HCT116 (cell line): ENCODE data around the gene DPF3.

Experiments used
- CBX3 ChIP-seq: IDR thresholded peaks from 2 replicates; pipeline ENCODE4 v1.6.1; 2012; ENCODE audit warnings: low read depth
- CTCF ChIP-seq, 3 experiments: fragments of 200-600 bp in 1 of 3; sonication (generic) in 1 of 3; IDR thresholded peaks in 2 of 3; conservative IDR thresholded peaks in 1 of 3; 2 replicates each; pipeline ENCODE4 v1.5.1; 2012 to 2017; ENCODE audit warnings: low read depth in 2 of 3, low read length in 2 of 3, antibody characterized with exemption in 1 of 3, borderline replicate concordance in 1 of 3, control low read depth in 1 of 3, mild to moderate bottlenecking in 1 of 3, mixed read lengths in 1 of 3, mixed run types in 1 of 3, moderate library complexity in 1 of 3; ENCODE audit not compliant: insufficient read depth in 1 of 3
- ELF1 ChIP-seq: IDR thresholded peaks from 2 replicates; pipeline ENCODE4 v1.6.1; 2012; ENCODE audit warnings: low read depth, borderline replicate concordance
- EZH2 ChIP-seq: fragments of 200-600 bp; sonication (generic); IDR thresholded peaks from 2 replicates; pipeline ENCODE4 v1.6.1; 2017; ENCODE audit warnings: antibody characterized with exemption, mixed run types
- EZH2phosphoT487 ChIP-seq: fragments of 200-600 bp; IDR thresholded peaks from 2 replicates; pipeline ENCODE4 v1.6.1; 2018; ENCODE audit warnings: antibody characterized with exemption, borderline replicate concordance
- JUND ChIP-seq: IDR thresholded peaks from 2 replicates; pipeline ENCODE4 v1.6.1; 2012
- POLR2A ChIP-seq: IDR thresholded peaks from 2 replicates; pipeline ENCODE4 v1.7.0; 2011; ENCODE audit warnings: borderline replicate concordance; ENCODE audit not compliant: insufficient read depth, insufficient read length; ENCODE audit errors: extremely low read depth
- POLR2AphosphoS5 ChIP-seq: IDR thresholded peaks from 2 replicates; pipeline ENCODE4 v1.6.1; 2011; ENCODE audit warnings: mild to moderate bottlenecking, low read depth, low read length, moderate library complexity
- REST ChIP-seq: IDR thresholded peaks from 2 replicates; pipeline ENCODE4 v1.6.1; 2012; ENCODE audit warnings: low read depth
- TCF7L2 ChIP-seq: IDR thresholded peaks from 2 replicates; pipeline ENCODE4 v1.7.0; 2011; ENCODE audit warnings: borderline replicate concordance, inconsistent platforms; ENCODE audit not compliant: insufficient read depth, insufficient read length; ENCODE audit errors: extremely low read depth

GRCh38 chr14:72771561-72771960 is 122.3 kb downstream of the DPF3 start:
- no peak for TF ChIP-seq EZH2phosphoT487
- no peak for TF ChIP-seq CTCF (IDR thresholded peaks at IDR 0.05 in 2 of 3, conservative IDR thresholded peaks at IDR 0.05 in 1 of 3; ENCODE audit: borderline replicate concordance in 1 of 3, insufficient read depth in 1 of 3, low read depth in 2 of 3, low read length in 2 of 3)
- no peak for TF ChIP-seq ELF1
- no peak for TF ChIP-seq POLR2A
- no peak for TF ChIP-seq POLR2AphosphoS5
- TF ChIP-seq CBX3: no peak
- no peak for TF ChIP-seq EZH2
- no peak for TF ChIP-seq REST
- TF ChIP-seq JUND: no peak
- TF ChIP-seq TCF7L2: no peak
